T47D (cell line): ENCODE data around the gene SMG9.

Experiments used
- DNase-seq, 2 experiments: peaks; one replicate each; pipeline versions ENCODE4 v3.0.0 to v3.0.0-alpha.2; 2011 to 2012; ENCODE audit warnings: low read depth in 1 of 2, low spot score in 1 of 2
- JUND ChIP-seq: IDR thresholded peaks from 2 replicates; pipeline ENCODE4 v1.6.1; 2012; ENCODE audit warnings: low read depth
- in situ Hi-C: cut with HindIII; loops from 2 replicates; pipeline ENCODE4 v1.10.0; 2016; ENCODE audit warnings: low sequenced_read_pairs, low pct_unique_long_range_greater_than_20kb

The SMG9 gene, protein sequence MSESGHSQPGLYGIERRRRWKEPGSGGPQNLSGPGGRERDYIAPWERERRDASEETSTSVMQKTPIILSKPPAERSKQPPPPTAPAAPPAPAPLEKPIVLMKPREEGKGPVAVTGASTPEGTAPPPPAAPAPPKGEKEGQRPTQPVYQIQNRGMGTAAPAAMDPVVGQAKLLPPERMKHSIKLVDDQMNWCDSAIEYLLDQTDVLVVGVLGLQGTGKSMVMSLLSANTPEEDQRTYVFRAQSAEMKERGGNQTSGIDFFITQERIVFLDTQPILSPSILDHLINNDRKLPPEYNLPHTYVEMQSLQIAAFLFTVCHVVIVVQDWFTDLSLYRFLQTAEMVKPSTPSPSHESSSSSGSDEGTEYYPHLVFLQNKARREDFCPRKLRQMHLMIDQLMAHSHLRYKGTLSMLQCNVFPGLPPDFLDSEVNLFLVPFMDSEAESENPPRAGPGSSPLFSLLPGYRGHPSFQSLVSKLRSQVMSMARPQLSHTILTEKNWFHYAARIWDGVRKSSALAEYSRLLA

DNA sequence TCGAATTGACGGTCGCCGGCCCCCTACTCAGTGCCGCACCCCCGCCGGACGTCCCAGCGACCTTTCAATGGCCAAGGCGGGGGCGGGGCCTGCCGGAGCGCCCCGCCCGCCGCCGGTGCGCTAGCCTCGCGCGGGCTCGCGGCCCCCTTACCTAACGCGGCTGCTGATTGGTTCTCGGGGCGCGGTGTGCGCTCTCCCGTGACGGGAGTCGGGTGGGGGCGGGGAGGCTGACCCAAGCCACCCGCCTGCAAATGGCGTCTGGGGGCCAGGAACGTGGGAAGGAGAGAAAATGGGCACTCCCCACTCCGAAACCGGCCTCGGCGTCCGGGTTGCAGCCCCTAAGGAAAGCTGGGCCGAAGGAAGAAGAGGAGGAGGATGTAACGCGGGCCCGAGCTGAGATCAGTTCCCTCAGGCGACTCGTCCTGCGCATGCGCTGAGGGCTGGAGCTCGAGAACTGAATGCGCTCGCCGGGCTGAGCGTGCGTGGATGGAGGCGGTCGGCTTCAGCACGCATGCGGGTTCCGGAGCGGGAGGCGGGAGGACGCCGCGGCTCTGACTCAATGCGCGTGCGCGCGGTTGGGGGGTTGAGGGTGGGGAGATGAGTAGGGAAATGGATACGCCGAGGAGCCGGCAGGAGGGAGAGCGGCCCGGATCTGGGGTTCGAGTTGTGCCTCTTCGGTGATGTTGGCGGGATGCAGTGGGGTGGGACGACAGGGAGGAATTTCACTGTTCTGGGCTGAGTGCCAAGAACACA is at the start of gene SMG9:
Gene SMG9, minus strand, starts transcription at position 460 of the 753 bp plus-strand sequence. CDS start 4,221 bp downstream, outside the sequence.
- in situ Hi-C loops = no loop called here
- DNase-seq = peak; percentile 94 to 96
- no peak for TF ChIP-seq JUND

DNA sequence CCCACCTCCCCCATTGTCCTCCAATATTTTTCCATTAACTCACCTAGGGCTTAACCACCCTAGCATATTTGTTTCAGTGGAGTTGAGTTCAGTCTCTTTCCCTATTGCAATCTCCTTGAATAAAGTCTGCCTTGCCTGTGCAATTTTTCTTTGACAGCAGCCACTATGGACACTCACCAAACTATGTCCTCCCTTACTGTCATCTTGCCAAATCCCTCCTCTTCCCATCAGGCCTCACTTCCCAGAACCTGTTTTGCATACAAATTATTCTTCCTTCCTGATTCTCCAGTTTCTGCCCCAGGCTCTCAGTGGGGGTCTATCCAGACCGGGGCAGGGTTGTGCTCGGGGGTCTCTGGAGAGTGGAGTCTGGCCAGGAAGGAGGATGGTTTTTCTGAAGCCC is 49.7 kb upstream of the SMG9 start:
- no peak for TF ChIP-seq JUND
- DNase-seq = peak in 1 of 2 experiments; percentile 48
- in situ Hi-C loops = no loop called here

GRCh38 chr19:43802216-43802951 is 47.6 kb upstream of the SMG9 start, which contains the start of gene LYPD5:
LYPD5 (minus strand) TSS chr19:43802447; CDS start chr19:43802380, 67 bp downstream.
- DNase-seq = no peak
- in situ Hi-C loops = no loop called here

GRCh38 chr19:43799502-43800142 is 44.9 kb upstream of the SMG9 start:
- TF ChIP-seq JUND = no peak
- DNase-seq = no peak
- in situ Hi-C loops = no loop called here

More at GRCh38 chr19:43802216-43802951, 47.6 kb upstream of the SMG9 start, which contains the start of gene LYPD5:
- TF ChIP-seq JUND = no peak

DNA sequence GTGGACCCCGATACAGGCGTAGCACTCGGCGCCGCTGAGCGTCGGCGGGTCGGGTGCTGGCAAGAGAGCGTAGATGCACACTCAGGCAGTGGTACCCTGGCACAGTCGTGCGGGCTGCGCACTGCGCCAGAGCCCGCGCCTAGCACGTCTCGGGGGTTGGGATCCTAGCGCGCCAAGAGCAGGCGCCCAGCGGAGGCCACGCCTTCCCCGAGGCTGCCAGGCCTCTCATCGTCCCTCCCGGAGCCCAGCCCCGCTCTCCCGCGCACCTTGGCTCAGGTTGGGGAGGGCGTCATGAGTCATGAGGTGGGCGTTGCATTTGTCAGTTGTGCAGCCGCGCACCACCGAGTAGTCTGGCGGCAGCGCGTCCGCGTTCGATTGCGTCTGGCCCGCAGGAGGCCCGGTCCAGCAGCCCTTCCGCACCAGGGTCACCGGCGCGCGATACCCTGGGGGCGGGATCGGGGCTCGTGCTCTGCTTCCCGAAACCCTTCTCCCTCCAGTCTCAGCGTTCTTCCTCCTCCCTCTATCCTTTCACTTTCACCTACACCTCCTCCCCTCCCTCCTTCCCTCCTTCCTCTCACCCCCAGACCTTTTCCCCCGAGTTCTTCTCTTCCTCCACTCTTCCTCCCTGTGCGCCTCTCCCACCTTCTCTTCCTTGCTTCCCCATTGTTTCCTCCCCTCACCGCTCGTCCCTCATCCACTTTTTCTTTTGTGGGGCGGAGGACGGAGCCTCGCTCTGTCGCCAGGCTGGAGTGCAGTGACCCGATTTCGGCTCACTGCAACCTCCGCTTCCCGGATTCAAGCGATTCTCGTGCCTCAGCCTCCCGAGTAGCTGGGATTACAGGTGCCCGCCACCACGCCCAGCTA is 44.0 kb upstream of the SMG9 start:
- in situ Hi-C loops = no loop called here
- TF ChIP-seq JUND = no peak
- peak in 1 of 2 experiments; percentile 82 for DNase-seq

GRCh38 chr19:43798026-43798545 is 43.3 kb upstream of the SMG9 start:
- TF ChIP-seq JUND = no peak
- DNase-seq = no peak
- in situ Hi-C loops = no loop called here

DNA sequence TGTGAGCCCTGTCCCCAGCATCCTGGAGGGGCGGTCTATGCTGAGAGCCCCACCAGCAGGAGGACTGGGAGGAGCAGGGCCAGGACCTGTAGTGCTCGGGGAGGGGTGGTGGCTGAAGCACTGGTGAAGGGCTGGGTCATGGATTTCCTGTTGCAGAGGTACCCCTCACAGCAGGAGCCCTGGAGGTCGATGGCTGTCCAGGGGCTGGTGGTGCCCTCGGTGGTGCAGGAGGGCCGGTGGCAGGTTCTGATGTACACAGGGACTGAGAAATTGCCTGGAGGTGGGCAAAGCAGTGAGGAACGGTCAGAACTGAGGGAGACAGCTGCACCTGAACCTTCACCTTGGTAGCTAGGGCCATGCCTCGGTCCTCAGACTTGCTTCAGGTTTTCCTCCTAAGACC is 42.8 kb upstream of the SMG9 start:
- in situ Hi-C loops = no loop called here
- no peak for TF ChIP-seq JUND
- DNase-seq = no peak

- in situ Hi-C loops = no loop called here
- no peak for TF ChIP-seq JUND
- no peak for DNase-seq
Observed at GRCh38 chr19:43797118-43797517, 42.4 kb upstream of the SMG9 start.

- in situ Hi-C loops = no loop called here
- no peak for DNase-seq
Observed at GRCh38 chr19:43790587-43790986, 35.8 kb upstream of the SMG9 start.

GRCh38 chr19:43789029-43789428 is 34.3 kb upstream of the SMG9 start:
- peak in 1 of 2 experiments; percentile 75 for DNase-seq
- in situ Hi-C loops = no loop called here
- no peak for TF ChIP-seq JUND

More at GRCh38 chr19:43790587-43790986, 35.8 kb upstream of the SMG9 start:
- no peak for TF ChIP-seq JUND

- in situ Hi-C loops = no loop called here
- no peak for DNase-seq
Observed at GRCh38 chr19:43786665-43787064, 31.9 kb upstream of the SMG9 start.

More at GRCh38 chr19:43786665-43787064, 31.9 kb upstream of the SMG9 start:
- TF ChIP-seq JUND = no peak
